Karpas-422 (cell line): ENCODE data around the gene ADAMTS1. TPM values are rescaled to one million over a fixed set of nuclear protein-coding genes. Genes with fewer than 3 reads are reported as not detected.

Source experiments
- DNase-seq: peaks from one replicate; pipeline ENCODE4 v3.0.0-alpha.2; 2015
- H2AFZ ChIP-seq: fragments of 200-600 bp; sonication (generic); 2 replicates; pipeline ENCODE4 v1.6.1; 2014; ENCODE audit warnings: antibody characterized with exemption, low read length, mixed read lengths
- H3K27ac ChIP-seq: fragments of 200-600 bp; sonication (generic); 2 replicates; pipeline ENCODE4 v1.5.1; 2014; ENCODE audit warnings: mild to moderate bottlenecking, low read length, moderate library complexity
- H3K27me3 ChIP-seq: fragments of 200-600 bp; sonication (generic); 2 replicates; pipeline ENCODE4 v1.6.1; 2014; ENCODE audit warnings: low read length, mixed read lengths
- H3K36me3 ChIP-seq: fragments of 200-600 bp; sonication (generic); 2 replicates; pipeline ENCODE4 v1.6.1; 2014; ENCODE audit warnings: low read length, mixed read lengths; ENCODE audit not compliant: insufficient read depth
- H3K4me1 ChIP-seq: fragments of 200-600 bp; sonication (generic); 2 replicates; pipeline ENCODE4 v1.6.1; 2014; ENCODE audit warnings: mild to moderate bottlenecking, low read length, mixed read lengths
- H3K4me2 ChIP-seq: fragments of 200-600 bp; sonication (generic); 2 replicates; pipeline ENCODE4 v1.6.1; 2014; ENCODE audit warnings: low read length, low read depth, mild to moderate bottlenecking; ENCODE audit not compliant: poor library complexity, severe bottlenecking
- H3K4me3 ChIP-seq: fragments of 200-600 bp; sonication (generic); 2 replicates; pipeline ENCODE4 v1.5.1; 2014; ENCODE audit warnings: mild to moderate bottlenecking, antibody characterized with exemption, low read length, mixed read lengths
- H3K79me2 ChIP-seq: fragments of 200-600 bp; sonication (generic); 2 replicates; pipeline ENCODE4 v1.6.1; 2014; ENCODE audit warnings: mild to moderate bottlenecking, low read length, mixed read lengths
- H3K9ac ChIP-seq: fragments of 200-600 bp; sonication (generic); 2 replicates; pipeline ENCODE4 v1.6.0; 2014; ENCODE audit warnings: low read length
- H3K9me2 ChIP-seq: fragments of 200-600 bp; sonication (generic), shearing (Covaris generic); replicated peaks from 2 replicates; pipeline ENCODE4 v1.6.0; 2014; ENCODE audit warnings: mild to moderate bottlenecking, low read length, moderate library complexity; ENCODE audit not compliant: insufficient read depth
- H3K9me3 ChIP-seq: fragments of 300-700, 200-600 bp; sonication (generic); 2 replicates; pipeline ENCODE4 v1.6.1; 2014; ENCODE audit warnings: low read length, mixed read lengths
- H4K20me1 ChIP-seq: fragments of 200-600 bp; sonication (generic); 2 replicates; pipeline ENCODE4 v1.6.1; 2014; ENCODE audit warnings: mild to moderate bottlenecking, antibody characterized with exemption, low read length, low read depth; ENCODE audit not compliant: insufficient read depth
- total RNA-seq: library from RNA; depleted of rRNA; stranded (reverse); fragments of >200 nt; shearing (Covaris generic); gene quantifications from 2 replicates; pipeline ENCODE4 v1.2.3, GENCODE V29; 2014; ENCODE audit warnings: low replicate concordance

The ADAMTS1 gene
- total RNA-seq, 1 experiment from 2014 or later = not detected

GRCh38 chr21:26849428-26850115 lies 4.4 kb upstream of the ADAMTS1 start:
- no peaks in the 10 kb centered on the region for H3K27me3 ChIP-seq
- no peaks in the 10 kb centered on the region for H3K9me2 ChIP-seq
- no peak overlapping the region for H3K4me3 ChIP-seq
- no peak overlapping the region for H3K27ac ChIP-seq
- no peaks in the 10 kb centered on the region for H3K9me3 ChIP-seq
- H4K20me1 ChIP-seq = no peaks in the 10 kb centered on the region
- H3K9ac ChIP-seq = no peak overlapping the region
- H3K79me2 ChIP-seq = no peaks in the 10 kb centered on the region
- peak; percentile 81 for DNase-seq
- H3K4me2 ChIP-seq = no peak overlapping the region
- no peak overlapping the region for H2AFZ ChIP-seq
- no peaks in the 10 kb centered on the region for H3K4me1 ChIP-seq
- H3K36me3 ChIP-seq = no peaks in the 10 kb centered on the region

GRCh38 chr21:26847921-26848320 lies 2.7 kb upstream of the ADAMTS1 start:
- DNase-seq = no peak
- H3K9me2 ChIP-seq = no peaks in the 10 kb centered on the region
- no peaks in the 10 kb centered on the region for H3K36me3 ChIP-seq

GRCh38 chr21:26847002-26847401 lies 1.8 kb upstream of the ADAMTS1 start:
- no peak overlapping the region for H2AFZ ChIP-seq
- no peak overlapping the region for H3K4me2 ChIP-seq
- H3K9ac ChIP-seq = no peak overlapping the region
- H3K4me3 ChIP-seq = no peak overlapping the region
- H3K4me1 ChIP-seq = no peaks in the 10 kb centered on the region
- H3K9me3 ChIP-seq = peaks cover 4% of the 10 kb centered on the region; the same call in 1 of the 2 replicates
- H3K27ac ChIP-seq = no peak overlapping the region
- H3K9me2 ChIP-seq = no peaks in the 10 kb centered on the region
- H3K79me2 ChIP-seq = no peaks in the 10 kb centered on the region
- H3K27me3 ChIP-seq = no peaks in the 10 kb centered on the region
- DNase-seq = no peak
- no peaks in the 10 kb centered on the region for H4K20me1 ChIP-seq
- no peaks in the 10 kb centered on the region for H3K36me3 ChIP-seq

More at GRCh38 chr21:26847921-26848320, 2.7 kb upstream of the ADAMTS1 start:
- H3K4me1 ChIP-seq = no peaks in the 10 kb centered on the region
- H3K79me2 ChIP-seq = no peaks in the 10 kb centered on the region
- H3K4me3 ChIP-seq = no peak overlapping the region
- H2AFZ ChIP-seq = no peak overlapping the region
- H3K27ac ChIP-seq = no peak overlapping the region
- no peak overlapping the region for H3K9ac ChIP-seq
- no peak overlapping the region for H3K4me2 ChIP-seq
- no peaks in the 10 kb centered on the region for H3K9me3 ChIP-seq
- H3K27me3 ChIP-seq = no peaks in the 10 kb centered on the region
- H4K20me1 ChIP-seq = no peaks in the 10 kb centered on the region

- H4K20me1 ChIP-seq = no peaks in the 10 kb centered on the region
- no peak overlapping the region for H2AFZ ChIP-seq
- H3K27ac ChIP-seq = no peak overlapping the region
- no peak overlapping the region for H3K4me3 ChIP-seq
- H3K9me3 ChIP-seq = peaks cover 8% of the 10 kb centered on the region; the same call in 1 of the 2 replicates
- DNase-seq = no peak
- no peaks in the 10 kb centered on the region for H3K4me1 ChIP-seq
- H3K9me2 ChIP-seq = no peaks in the 10 kb centered on the region
- H3K79me2 ChIP-seq = no peaks in the 10 kb centered on the region
- H3K9ac ChIP-seq = no peak overlapping the region
- H3K36me3 ChIP-seq = no peaks in the 10 kb centered on the region
- no peaks in the 10 kb centered on the region for H3K27me3 ChIP-seq
- H3K4me2 ChIP-seq = no peak overlapping the region
Observed at GRCh38 chr21:26846036-26846931, 1.1 kb upstream of the ADAMTS1 start.

- Histone ChIP-seq H3K36me3 (no peaks in the 10 kb centered on the region), H4K20me1 (no peaks in the 10 kb centered on the region), H3K4me1 (no peaks in the 10 kb centered on the region), H2AFZ (no peak overlapping the region), H3K4me2 (no peak overlapping the region), H3K27ac (no peak overlapping the region), H3K27me3 (no peaks in the 10 kb centered on the region), H3K9me3 (peaks cover 8% of the 10 kb centered on the region; the same call in 1 of the 2 replicates), H3K9ac (no peak overlapping the region), H3K9me2 (no peaks in the 10 kb centered on the region), H3K4me3 (no peak overlapping the region), H3K79me2 (no peaks in the 10 kb centered on the region)
- DNase-seq = no peak
Observed at GRCh38 chr21:26845759-26846035, 488 bp upstream of the ADAMTS1 start.

GRCh38 chr21:26844258-26845065 lies 747 bp downstream of the ADAMTS1 start:
- no peak overlapping the region for H3K9ac ChIP-seq
- H3K27ac ChIP-seq = no peak overlapping the region
- H3K79me2 ChIP-seq = no peaks in the 10 kb centered on the region
- DNase-seq = no peak
- no peaks in the 10 kb centered on the region for H3K36me3 ChIP-seq
- H3K27me3 ChIP-seq = no peaks in the 10 kb centered on the region
- no peaks in the 10 kb centered on the region for H3K4me1 ChIP-seq
- H3K9me2 ChIP-seq = no peaks in the 10 kb centered on the region
- H3K4me2 ChIP-seq = no peak overlapping the region
- H4K20me1 ChIP-seq = no peaks in the 10 kb centered on the region
- H3K4me3 ChIP-seq = no peak overlapping the region
- H3K9me3 ChIP-seq = peaks cover 8% of the 10 kb centered on the region; the same call in 1 of the 2 replicates
- H2AFZ ChIP-seq = no peak overlapping the region

GRCh38 chr21:26843933-26844257 lies 1.3 kb downstream of the ADAMTS1 start:
- Histone ChIP-seq H3K9me2 (no peaks in the 10 kb centered on the region), H3K27me3 (no peaks in the 10 kb centered on the region), H3K4me3 (no peak overlapping the region), H3K9ac (no peak overlapping the region), H4K20me1 (no peaks in the 10 kb centered on the region), H3K27ac (no peak overlapping the region), H3K79me2 (no peaks in the 10 kb centered on the region), H3K9me3 (peaks cover 8% of the 10 kb centered on the region; the same call in 1 of the 2 replicates), H3K4me2 (no peak overlapping the region), H3K36me3 (no peaks in the 10 kb centered on the region), H3K4me1 (no peaks in the 10 kb centered on the region), H2AFZ (no peak overlapping the region)
- no peak for DNase-seq
